ENCODE measurements around the gene DLL1. TPM values are rescaled to one million over a fixed set of nuclear protein-coding genes. Genes with fewer than 3 reads are reported as not detected.

The DLL1 gene
- total and polyA plus RNA-seq, 2 donors from 2014 or later = 4.5 to 11.9 TPM

DNA sequence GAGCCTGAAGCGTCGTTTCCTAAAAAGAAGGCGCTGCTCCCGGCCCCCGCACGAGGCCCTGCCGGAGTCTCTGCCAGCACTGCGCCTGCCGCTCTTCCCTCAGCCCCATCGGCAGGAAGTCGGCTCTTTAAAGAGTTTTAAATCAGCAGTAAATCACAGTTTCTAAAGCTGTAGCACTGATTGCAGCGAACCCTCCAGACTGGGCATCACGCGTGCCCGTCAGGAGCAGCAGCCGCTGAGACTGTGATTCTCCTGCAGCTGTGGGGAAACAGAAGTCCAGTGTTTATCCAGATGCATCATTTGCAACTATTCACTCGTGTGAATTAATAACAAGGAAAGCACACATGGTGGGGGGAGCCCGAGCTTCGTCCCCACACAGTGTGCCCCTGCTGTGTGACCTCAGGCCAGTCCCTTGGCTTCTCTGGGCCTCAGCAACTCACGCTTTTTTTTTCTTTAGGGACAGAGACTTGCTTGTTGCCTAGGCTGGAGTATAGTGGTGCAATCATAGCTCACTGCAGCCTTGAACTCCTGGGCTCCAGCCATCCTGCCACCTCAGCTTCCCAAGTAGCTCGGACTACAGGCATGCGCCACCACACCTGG, 28.3 kb downstream of the DLL1 start:
- Histone ChIP-seq H3K4me3 (ENCODE audit: low read length in 3 of 3) (no peak overlapping the region), H3K27ac (ENCODE audit: low read depth in 2 of 2, low read length in 2 of 2) (no peak overlapping the region), H3K9ac (ENCODE audit: low read length in 3 of 3) (no peak overlapping the region), H3K4me1 (ENCODE audit: control insufficient read depth in 2 of 3, insufficient read depth in 2 of 3, low read depth in 1 of 3, low read length in 3 of 3) (no peaks in the 10 kb centered on the region), H3K27me3 (ENCODE audit: control insufficient read depth, insufficient read depth, low read length) (no peaks in the 10 kb centered on the region), H3K36me3 (ENCODE audit: control insufficient read depth in 2 of 3, insufficient read depth in 3 of 3, low read length in 3 of 3) (no peaks in the 10 kb centered on the region), H3K9me3 (ENCODE audit: control insufficient read depth in 2 of 3, insufficient read depth in 1 of 3, low read length in 3 of 3) (no peaks in the 10 kb centered on the region)
- intact Hi-C loops (cut with DNase I) = no loop called here
- peak in 1 of 5 donors; percentile 4 for DNase-seq
- TF ChIP-seq, protein P1, sequence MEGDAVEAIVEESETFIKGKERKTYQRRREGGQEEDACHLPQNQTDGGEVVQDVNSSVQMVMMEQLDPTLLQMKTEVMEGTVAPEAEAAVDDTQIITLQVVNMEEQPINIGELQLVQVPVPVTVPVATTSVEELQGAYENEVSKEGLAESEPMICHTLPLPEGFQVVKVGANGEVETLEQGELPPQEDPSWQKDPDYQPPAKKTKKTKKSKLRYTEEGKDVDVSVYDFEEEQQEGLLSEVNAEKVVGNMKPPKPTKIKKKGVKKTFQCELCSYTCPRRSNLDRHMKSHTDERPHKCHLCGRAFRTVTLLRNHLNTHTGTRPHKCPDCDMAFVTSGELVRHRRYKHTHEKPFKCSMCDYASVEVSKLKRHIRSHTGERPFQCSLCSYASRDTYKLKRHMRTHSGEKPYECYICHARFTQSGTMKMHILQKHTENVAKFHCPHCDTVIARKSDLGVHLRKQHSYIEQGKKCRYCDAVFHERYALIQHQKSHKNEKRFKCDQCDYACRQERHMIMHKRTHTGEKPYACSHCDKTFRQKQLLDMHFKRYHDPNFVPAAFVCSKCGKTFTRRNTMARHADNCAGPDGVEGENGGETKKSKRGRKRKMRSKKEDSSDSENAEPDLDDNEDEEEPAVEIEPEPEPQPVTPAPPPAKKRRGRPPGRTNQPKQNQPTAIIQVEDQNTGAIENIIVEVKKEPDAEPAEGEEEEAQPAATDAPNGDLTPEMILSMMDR (IDR thresholded peaks at IDR 0.05; ENCODE audit: borderline replicate concordance, extremely low read depth, insufficient read depth) = no peak
- FAIRE-seq = no peak

DNA sequence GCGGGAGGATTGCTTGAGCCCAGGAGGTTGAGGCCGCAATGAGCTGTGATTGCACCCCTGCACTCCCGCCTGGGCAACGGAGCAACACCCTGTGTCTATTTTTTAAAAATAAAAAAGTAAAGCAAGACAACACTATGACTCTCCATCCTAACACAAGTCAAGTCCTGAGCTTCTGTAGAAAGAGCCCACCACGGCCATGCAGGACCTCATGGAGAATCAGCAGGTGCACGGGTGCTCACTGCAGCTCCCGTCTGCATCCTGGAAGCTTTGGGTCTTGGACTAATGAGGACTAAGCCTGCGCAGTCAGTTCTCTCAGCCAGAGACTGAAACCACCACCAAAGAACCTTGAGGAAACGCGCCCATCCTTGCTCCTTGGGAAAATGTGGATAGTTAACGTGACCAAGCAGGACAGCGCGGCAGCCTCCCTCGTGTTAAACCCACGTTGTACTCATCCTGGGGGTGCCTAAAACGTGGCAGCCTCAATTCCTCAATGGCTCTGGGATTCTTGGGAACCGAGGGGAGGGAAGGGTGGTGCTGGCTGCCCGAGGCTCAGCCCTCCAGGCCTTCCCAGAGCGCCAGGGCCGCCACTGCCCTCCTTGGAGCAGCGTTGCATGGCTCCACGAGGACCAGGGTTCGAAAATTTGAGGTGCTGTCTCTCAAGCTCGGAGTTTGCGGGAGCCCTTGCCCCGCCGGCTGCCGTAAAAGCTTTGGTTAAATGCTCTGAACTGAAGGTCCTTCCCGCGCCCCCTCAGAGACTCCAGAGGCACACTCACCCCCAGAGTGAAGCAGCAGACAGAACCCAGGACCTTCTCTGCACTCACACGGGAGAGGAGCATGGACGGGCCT, 29.0 kb downstream of the DLL1 start:
- H3K9me3 ChIP-seq (ENCODE audit: control insufficient read depth in 2 of 3, insufficient read depth in 1 of 3, low read length in 3 of 3) = no peaks in the 10 kb centered on the region
- no peak overlapping the region for H3K27ac ChIP-seq (ENCODE audit: low read depth in 2 of 2, low read length in 2 of 2)
- no peaks in the 10 kb centered on the region for H3K36me3 ChIP-seq (ENCODE audit: control insufficient read depth in 2 of 3, insufficient read depth in 3 of 3, low read length in 3 of 3)
- H3K4me1 ChIP-seq (ENCODE audit: control insufficient read depth in 2 of 3, insufficient read depth in 2 of 3, low read depth in 1 of 3, low read length in 3 of 3) = no peaks in the 10 kb centered on the region
- H3K9ac ChIP-seq (ENCODE audit: low read length in 3 of 3) = no peak overlapping the region
- FAIRE-seq (no peak), DNase-seq (no peak)
- no peaks in the 10 kb centered on the region for H3K27me3 ChIP-seq (ENCODE audit: control insufficient read depth, insufficient read depth, low read length)
- TF ChIP-seq, protein P1 (IDR thresholded peaks at IDR 0.05; ENCODE audit: borderline replicate concordance, extremely low read depth, insufficient read depth) = no peak
- H3K4me3 ChIP-seq (ENCODE audit: low read length in 3 of 3) = no peak overlapping the region
- intact Hi-C loops (cut with DNase I) = no loop called here

DNA sequence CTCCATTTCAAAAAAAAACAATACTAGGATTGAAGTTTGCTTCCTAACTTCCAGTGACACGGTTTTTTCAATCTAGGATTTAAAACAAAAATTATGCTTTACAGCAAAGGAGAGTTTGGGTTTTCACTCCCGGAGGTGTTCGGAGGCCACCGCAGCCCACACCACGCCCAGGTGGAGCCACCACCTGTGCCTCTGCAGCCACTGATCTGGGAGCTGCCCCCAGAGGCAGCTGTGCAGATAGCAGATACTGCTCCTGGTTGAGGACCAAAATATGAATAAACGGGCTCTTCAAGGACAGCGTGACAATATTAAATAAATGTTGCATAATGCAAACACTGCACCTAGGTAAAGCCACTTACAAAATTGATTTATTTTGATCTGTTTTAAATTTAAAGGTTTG, 30.2 kb downstream of the DLL1 start:
- FAIRE-seq = no peak
- TF ChIP-seq, protein P1 (IDR thresholded peaks at IDR 0.05; ENCODE audit: borderline replicate concordance, extremely low read depth, insufficient read depth) = no peak
- no peaks in the 10 kb centered on the region for H3K9me3 ChIP-seq (ENCODE audit: control insufficient read depth in 2 of 3, insufficient read depth in 1 of 3, low read length in 3 of 3)
- no peak overlapping the region for H3K27ac ChIP-seq (ENCODE audit: low read depth in 2 of 2, low read length in 2 of 2)
- DNase-seq = peak in 1 of 5 donors; percentile 48
- no peaks in the 10 kb centered on the region for H3K4me1 ChIP-seq (ENCODE audit: control insufficient read depth in 2 of 3, insufficient read depth in 2 of 3, low read depth in 1 of 3, low read length in 3 of 3)
- no peak overlapping the region for H3K4me3 ChIP-seq (ENCODE audit: low read length in 3 of 3)
- no peaks in the 10 kb centered on the region for H3K27me3 ChIP-seq (ENCODE audit: control insufficient read depth, insufficient read depth, low read length)
- H3K9ac ChIP-seq (ENCODE audit: low read length in 3 of 3) = no peak overlapping the region
- no peaks in the 10 kb centered on the region for H3K36me3 ChIP-seq (ENCODE audit: control insufficient read depth in 2 of 3, insufficient read depth in 3 of 3, low read length in 3 of 3)
- intact Hi-C loops (cut with DNase I) = no loop called here
